SK-N-SH treated with all-trans-retinoic acid at 6 μM for 48 hours (cell line): ENCODE measurements around the gene FCER1G.

Source experiments
- ATAC-seq: fragments of 200-7000 bp; cut with Tn5 transposase; 3 replicates; pipeline ENCODE4 v1.9.1; 2020; ENCODE audit warnings: mild to moderate bottlenecking, moderate library complexity
- ARNTL ChIP-seq: fragments of 450-650 bp; formaldehyde crosslinking; IDR thresholded peaks from 2 replicates; pipeline ENCODE4 v1.5.0; 2020; ENCODE audit warnings: low read depth, mild to moderate bottlenecking, moderate library complexity, borderline replicate concordance
- CREB5 ChIP-seq: fragments of 250-450 bp; sonication (Bioruptor Pico); IDR thresholded peaks from 2 replicates; pipeline ENCODE4 v1.5.1; 2020; ENCODE audit warnings: low read depth, mild to moderate bottlenecking, moderate library complexity
- CSDC2 ChIP-seq: fragments of 250-450 bp; sonication (Bioruptor Pico); IDR thresholded peaks from 2 replicates; pipeline ENCODE4 v1.5.0; 2020; ENCODE audit warnings: mild to moderate bottlenecking, moderate library complexity
- CSRNP3 ChIP-seq: fragments of 250-450 bp; sonication (Bioruptor Pico); IDR thresholded peaks from 2 replicates; pipeline ENCODE4 v1.5.1; 2021; ENCODE audit warnings: mild to moderate bottlenecking, moderate library complexity
- ESRRG ChIP-seq: fragments of 250-450 bp; sonication (Bioruptor Pico); IDR thresholded peaks from 2 replicates; pipeline ENCODE4 v1.6.1; 2021; ENCODE audit warnings: mild to moderate bottlenecking
- GLIS3 ChIP-seq: fragments of 250-450 bp; sonication (Bioruptor Pico); IDR thresholded peaks from 2 replicates; pipeline ENCODE4 v1.5.0; 2020; ENCODE audit warnings: mild to moderate bottlenecking, moderate library complexity
- ISL1 ChIP-seq: fragments of 250-450 bp; sonication (Bioruptor Pico); IDR thresholded peaks from 2 replicates; pipeline ENCODE4 v2.1.2; 2022; ENCODE audit warnings: mild to moderate bottlenecking, moderate library complexity
- OSR1 ChIP-seq: fragments of 250-450 bp; sonication (Bioruptor Pico); IDR thresholded peaks from 2 replicates; pipeline ENCODE4 v1.8.0; 2022; ENCODE audit warnings: moderate library complexity, mild to moderate bottlenecking, inconsistent platforms
- PATZ1 ChIP-seq: fragments of 250-450 bp; sonication (Bioruptor Pico); IDR thresholded peaks from 2 replicates; pipeline ENCODE4 v1.8.0; 2020; ENCODE audit warnings: mild to moderate bottlenecking, moderate library complexity, borderline replicate concordance
- RARB ChIP-seq: fragments of 250-450 bp; sonication (Bioruptor Pico); IDR thresholded peaks from 2 replicates; pipeline ENCODE4 v1.8.0; 2021; ENCODE audit warnings: mild to moderate bottlenecking, moderate library complexity
- SNAI2 ChIP-seq: fragments of 250-450 bp; sonication (Bioruptor Pico); IDR thresholded peaks from 2 replicates; pipeline ENCODE4 v1.5.0; 2020; ENCODE audit warnings: mild to moderate bottlenecking, moderate library complexity
- TCF4 ChIP-seq: fragments of 250-450 bp; sonication (Bioruptor Pico); IDR thresholded peaks from 2 replicates; pipeline ENCODE4 v1.8.0; 2021; ENCODE audit warnings: mild to moderate bottlenecking, moderate library complexity, borderline replicate concordance
- TOX ChIP-seq: fragments of 250-450 bp; sonication (Bioruptor Pico); IDR thresholded peaks from 2 replicates; pipeline ENCODE4 v1.8.0; 2021; ENCODE audit warnings: mild to moderate bottlenecking, moderate library complexity, borderline replicate concordance
- TSHZ2 ChIP-seq: fragments of 250-450 bp; sonication (Bioruptor Pico); IDR thresholded peaks from 2 replicates; pipeline ENCODE4 v1.5.0; 2020; ENCODE audit warnings: mild to moderate bottlenecking, moderate library complexity
- ZC3H10 ChIP-seq: fragments of 250-450 bp; sonication (Bioruptor Pico); IDR thresholded peaks from 2 replicates; pipeline ENCODE4 v1.5.1; 2021; ENCODE audit warnings: mild to moderate bottlenecking, moderate library complexity
- ZFP3 ChIP-seq: fragments of 250-450 bp; sonication (Bioruptor Pico); IDR thresholded peaks from 2 replicates; pipeline ENCODE4 v1.5.0; 2020; ENCODE audit warnings: mild to moderate bottlenecking, moderate library complexity
- ZFP30 ChIP-seq: fragments of 450-650 bp; formaldehyde crosslinking; IDR thresholded peaks from 2 replicates; pipeline ENCODE4 v1.5.0; 2022; ENCODE audit warnings: mild to moderate bottlenecking, moderate library complexity
- ZNF565 ChIP-seq: fragments of 450-650 bp; formaldehyde crosslinking; conservative IDR thresholded peaks from 2 replicates; pipeline ENCODE4 v1.5.0; 2020; ENCODE audit warnings: low read depth, mild to moderate bottlenecking, moderate library complexity
- ZNF70 ChIP-seq: fragments of 450-650 bp; formaldehyde crosslinking; IDR thresholded peaks from 2 replicates; pipeline ENCODE4 v1.5.0; 2020; ENCODE audit warnings: mild to moderate bottlenecking, moderate library complexity
- ZNF8 ChIP-seq: fragments of 450-650 bp; formaldehyde crosslinking; IDR thresholded peaks from 2 replicates; pipeline ENCODE4 v1.5.0; 2020; ENCODE audit warnings: mild to moderate bottlenecking, moderate library complexity

FCER1G gene

GRCh38 chr1:161216945-161217712 is 2.0 kb downstream of the FCER1G start:
- TF ChIP-seq TSHZ2 (CRISPR knock-in tag) (no peak), TCF4 (CRISPR knock-in tag) (no peak), ISL1 (CRISPR knock-in tag) (no peak), ESRRG (CRISPR knock-in tag) (no peak), ZNF70 (no peak), ZC3H10 (CRISPR knock-in tag) (no peak), ARNTL (CRISPR knock-in tag) (no peak), CSRNP3 (CRISPR knock-in tag) (no peak)
- ATAC-seq = peak; percentile 71

DNA sequence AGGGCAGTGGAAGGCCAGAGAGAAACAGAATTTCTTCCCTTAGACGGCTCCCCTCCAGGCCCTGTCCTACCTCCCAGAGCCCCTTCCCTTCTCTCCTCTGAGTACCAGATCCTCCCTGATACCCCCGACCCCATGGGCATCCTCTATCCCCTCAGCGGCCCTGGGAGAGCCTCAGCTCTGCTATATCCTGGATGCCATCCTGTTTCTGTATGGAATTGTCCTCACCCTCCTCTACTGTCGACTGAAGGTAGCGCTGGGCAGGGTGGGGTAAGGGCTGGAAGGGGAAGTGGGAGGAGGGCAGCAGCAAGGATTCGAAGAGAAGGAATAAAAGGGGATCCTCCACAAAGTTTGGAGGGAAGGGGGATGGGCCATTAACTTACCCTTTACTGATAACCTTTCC is 2.7 kb downstream of the FCER1G start:
- TF ChIP-seq ISL1 (CRISPR knock-in tag) = no peak
- no peak for TF ChIP-seq CSRNP3 (CRISPR knock-in tag)
- no peak for TF ChIP-seq ZFP3
- no peak for TF ChIP-seq SNAI2
- no peak for TF ChIP-seq ZNF8 (CRISPR knock-in tag)
- no peak for TF ChIP-seq CSDC2 (CRISPR knock-in tag)
- TF ChIP-seq ZFP30 (CRISPR knock-in tag) = no peak
- no peak for TF ChIP-seq RARB (CRISPR knock-in tag)
- ATAC-seq = no peak

DNA sequence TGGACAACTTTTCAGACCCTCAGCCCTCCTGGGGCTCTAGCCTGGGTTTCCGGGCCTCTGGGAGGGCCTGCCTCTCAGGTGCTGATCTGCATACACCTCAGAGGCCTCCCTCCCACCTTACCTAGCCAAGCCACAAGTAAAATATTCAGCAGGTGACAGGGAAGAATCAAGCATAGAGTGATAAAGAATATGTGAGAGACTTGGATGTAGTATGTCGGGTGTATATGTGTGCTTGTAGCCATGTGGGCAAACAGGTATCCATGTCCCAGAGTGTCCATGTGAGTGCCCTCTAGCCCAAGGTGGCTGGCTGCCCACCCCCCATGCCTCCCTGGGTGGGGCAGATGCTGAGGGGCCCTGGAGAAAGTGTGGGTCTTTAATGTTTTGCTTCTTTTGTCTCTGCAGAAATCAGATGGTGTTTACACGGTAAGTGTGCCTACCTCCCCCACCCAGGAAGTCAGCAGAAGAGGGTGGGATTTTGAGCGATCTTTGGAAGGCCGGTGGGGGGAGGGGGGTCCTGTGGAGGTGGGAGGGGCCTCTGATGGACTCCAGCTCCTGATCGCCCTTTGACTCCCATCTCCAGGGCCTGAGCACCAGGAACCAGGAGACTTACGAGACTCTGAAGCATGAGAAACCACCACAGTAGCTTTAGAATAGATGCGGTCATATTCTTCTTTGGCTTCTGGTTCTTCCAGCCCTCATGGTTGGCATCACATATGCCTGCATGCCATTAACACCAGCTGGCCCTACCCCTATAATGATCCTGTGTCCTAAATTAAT is 3.4 kb downstream of the FCER1G start:
- ATAC-seq = no peak
- TF ChIP-seq ZNF565 (CRISPR knock-in tag) = no peak
- TF ChIP-seq TSHZ2 (CRISPR knock-in tag) = no peak
- TF ChIP-seq ARNTL (CRISPR knock-in tag) = no peak
- TF ChIP-seq GLIS3 (CRISPR knock-in tag) = no peak
- TF ChIP-seq TCF4 (CRISPR knock-in tag) = no peak

GRCh38 chr1:161219078-161219892 is 4.2 kb downstream of the FCER1G start:
- ATAC-seq = no peak
- TF ChIP-seq PATZ1 (CRISPR knock-in tag) (no peak), TOX (no peak), CREB5 (CRISPR knock-in tag) (no peak), CSRNP3 (CRISPR knock-in tag) (no peak), ESRRG (CRISPR knock-in tag) (no peak), OSR1 (CRISPR knock-in tag) (no peak)
